HL-60 (cell line): ENCODE measurements around the gene PSMD8.

ENCODE experiments used
- POLR2AphosphoS5 ChIP-seq: IDR thresholded peaks from 2 replicates; pipeline ENCODE4 v1.6.1; 2012; ENCODE audit warnings: low read depth
- TF ChIP-seq, protein P1 (sequence below): IDR thresholded peaks from one replicate; pipeline ENCODE4 v1.5.1; 2011; ENCODE audit warnings: low read length, control low read depth, inconsistent platforms; ENCODE audit not compliant: insufficient read depth

DNA sequence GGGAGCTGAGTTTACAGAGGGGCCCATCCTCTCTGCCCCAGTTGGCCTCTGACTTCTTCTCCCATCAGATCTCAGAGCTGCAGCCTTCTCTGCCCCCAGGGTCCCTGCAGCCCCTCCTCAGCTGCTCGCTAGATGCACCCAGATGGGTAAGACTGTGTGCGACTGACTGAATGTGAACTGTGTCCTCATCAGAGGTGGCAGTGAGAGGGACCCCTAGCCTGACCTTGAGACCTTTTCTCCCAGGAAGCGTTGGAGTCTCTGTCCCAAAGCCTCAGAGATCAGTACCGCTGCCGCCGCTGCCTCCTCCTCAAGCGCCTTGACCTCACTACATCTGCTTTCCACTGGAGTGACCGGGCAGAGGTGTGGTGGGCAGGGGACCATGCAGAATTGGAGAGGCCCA is 30.9 kb downstream of the PSMD8 start:
- TF ChIP-seq, protein P1, sequence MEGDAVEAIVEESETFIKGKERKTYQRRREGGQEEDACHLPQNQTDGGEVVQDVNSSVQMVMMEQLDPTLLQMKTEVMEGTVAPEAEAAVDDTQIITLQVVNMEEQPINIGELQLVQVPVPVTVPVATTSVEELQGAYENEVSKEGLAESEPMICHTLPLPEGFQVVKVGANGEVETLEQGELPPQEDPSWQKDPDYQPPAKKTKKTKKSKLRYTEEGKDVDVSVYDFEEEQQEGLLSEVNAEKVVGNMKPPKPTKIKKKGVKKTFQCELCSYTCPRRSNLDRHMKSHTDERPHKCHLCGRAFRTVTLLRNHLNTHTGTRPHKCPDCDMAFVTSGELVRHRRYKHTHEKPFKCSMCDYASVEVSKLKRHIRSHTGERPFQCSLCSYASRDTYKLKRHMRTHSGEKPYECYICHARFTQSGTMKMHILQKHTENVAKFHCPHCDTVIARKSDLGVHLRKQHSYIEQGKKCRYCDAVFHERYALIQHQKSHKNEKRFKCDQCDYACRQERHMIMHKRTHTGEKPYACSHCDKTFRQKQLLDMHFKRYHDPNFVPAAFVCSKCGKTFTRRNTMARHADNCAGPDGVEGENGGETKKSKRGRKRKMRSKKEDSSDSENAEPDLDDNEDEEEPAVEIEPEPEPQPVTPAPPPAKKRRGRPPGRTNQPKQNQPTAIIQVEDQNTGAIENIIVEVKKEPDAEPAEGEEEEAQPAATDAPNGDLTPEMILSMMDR, result no peak
- TF ChIP-seq POLR2AphosphoS5, result no peak
